Measurements from ENCODE around the gene SAA4. TPM values are rescaled to one million over a fixed set of nuclear protein-coding genes. Genes with fewer than 3 reads are reported as not detected.

Gene SAA4
- total RNA-seq, 1 donor from 2014 or later: not detected

GRCh38 chr11:18225913-18226312, 10.7 kb downstream of the SAA4 start:
- Histone ChIP-seq H3K27me3 (ENCODE audit: control insufficient read depth, insufficient read depth, low read length) (no peaks in the 10 kb centered on the region), H3K36me3 (ENCODE audit: control insufficient read depth, insufficient read depth, low read length) (no peaks in the 10 kb centered on the region), H3K4me3 (ENCODE audit: low read depth, low read length) (no peak overlapping the region)
- TF ChIP-seq CTCF (IDR thresholded peaks at IDR 0.05; ENCODE audit: insufficient read depth, low read length, poor library complexity, severe bottlenecking): no peak
- no peak for DNase-seq (ENCODE audit: low read depth)

GRCh38 chr11:18223591-18224387, 12.8 kb downstream of the SAA4 start:
- Histone ChIP-seq H3K4me3 (ENCODE audit: low read depth, low read length) (no peak overlapping the region), H3K27me3 (ENCODE audit: control insufficient read depth, insufficient read depth, low read length) (no peaks in the 10 kb centered on the region), H3K36me3 (ENCODE audit: control insufficient read depth, insufficient read depth, low read length) (no peaks in the 10 kb centered on the region)
- no peak for DNase-seq (ENCODE audit: low read depth)
- no peak for TF ChIP-seq CTCF (IDR thresholded peaks at IDR 0.05; ENCODE audit: insufficient read depth, low read length, poor library complexity, severe bottlenecking)

GRCh38 chr11:18222814-18223421, 13.7 kb downstream of the SAA4 start:
- no peak for DNase-seq (ENCODE audit: low read depth)
- Histone ChIP-seq H3K36me3 (ENCODE audit: control insufficient read depth, insufficient read depth, low read length) (no peaks in the 10 kb centered on the region), H3K4me3 (ENCODE audit: low read depth, low read length) (no peak overlapping the region), H3K27me3 (ENCODE audit: control insufficient read depth, insufficient read depth, low read length) (no peaks in the 10 kb centered on the region)
- no peak for TF ChIP-seq CTCF (IDR thresholded peaks at IDR 0.05; ENCODE audit: insufficient read depth, low read length, poor library complexity, severe bottlenecking)

- no peaks in the 10 kb centered on the region for H3K27me3 ChIP-seq (ENCODE audit: control insufficient read depth, insufficient read depth, low read length)
- H3K4me3 ChIP-seq (ENCODE audit: low read depth, low read length): no peak overlapping the region
- no peak for DNase-seq (ENCODE audit: low read depth)
- H3K36me3 ChIP-seq (ENCODE audit: control insufficient read depth, insufficient read depth, low read length): no peaks in the 10 kb centered on the region
- TF ChIP-seq CTCF (IDR thresholded peaks at IDR 0.05; ENCODE audit: insufficient read depth, low read length, poor library complexity, severe bottlenecking): no peak
These were observed 15.2 kb downstream of the SAA4 start for GRCh38 chr11:18221274-18221876.

- no peak for TF ChIP-seq CTCF (IDR thresholded peaks at IDR 0.05; ENCODE audit: insufficient read depth, low read length, poor library complexity, severe bottlenecking)
- DNase-seq (ENCODE audit: low read depth): no peak
- no peak overlapping the region for H3K4me3 ChIP-seq (ENCODE audit: low read depth, low read length)
- no peaks in the 10 kb centered on the region for H3K36me3 ChIP-seq (ENCODE audit: control insufficient read depth, insufficient read depth, low read length)
- H3K27me3 ChIP-seq (ENCODE audit: control insufficient read depth, insufficient read depth, low read length): peaks cover 8% of the 10 kb centered on the region
These were observed 27.5 kb downstream of the SAA4 start for GRCh38 chr11:18209058-18209457.
